Ectodermal cell (in vitro differentiated cells): ENCODE data around the gene TBX20.
A peak's percentile ranks its signal among the peaks of the same experiment; 100 is the strongest.

Experiments
- H3K27ac ChIP-seq: 2 replicates; pipeline ENCODE4 v1.7.0; 2013; ENCODE audit warnings: mild to moderate bottlenecking, low read depth, low read length; ENCODE audit not compliant: insufficient read depth, poor library complexity, severe bottlenecking
- H3K27me3 ChIP-seq: 2 replicates; pipeline ENCODE4 v1.7.0; 2013; ENCODE audit warnings: mild to moderate bottlenecking, low read length; ENCODE audit not compliant: insufficient read depth, control insufficient read depth, poor library complexity, severe bottlenecking
- H3K36me3 ChIP-seq: one replicate; pipeline ENCODE4 v1.7.0; 2013; ENCODE audit warnings: low read length; ENCODE audit not compliant: control insufficient read depth, insufficient read depth
- H3K4me1 ChIP-seq: one replicate; pipeline ENCODE4 v1.7.0; 2013; ENCODE audit warnings: low read length; ENCODE audit not compliant: control insufficient read depth, insufficient read depth
- H3K4me3 ChIP-seq: 2 replicates; pipeline ENCODE4 v1.7.0; 2013; ENCODE audit warnings: low read depth, low read length, control low read depth; ENCODE audit not compliant: insufficient read depth
- H3K9me3 ChIP-seq: 2 replicates; pipeline ENCODE4 v1.7.0; 2013; ENCODE audit warnings: mild to moderate bottlenecking, low read length, moderate library complexity; ENCODE audit not compliant: control insufficient read depth
- WGBS, 2 experiments: methylation state at CpG; one replicate each; pipeline ENCODE4 v1.1.7; 2013; ENCODE audit warnings: missing lambda C conversion rate in 2 of 2; 5-methylcytosine and 5-hydroxymethylcytosine counted together

Gene TBX20

GRCh38 chr7:35263396-35263795, 9.5 kb upstream of the TBX20 start:
- H3K4me1 ChIP-seq, result peaks cover 6% of the 10 kb centered on the region
- 64 to 70% methylated on average over 2 of the region's 2 CpGs for WGBS, 2 experiments
- no peaks in the 10 kb centered on the region for H3K36me3 ChIP-seq
- H3K27ac ChIP-seq, result no peak overlapping the region
- peaks cover 64% of the 10 kb centered on the region for H3K27me3 ChIP-seq
- no peaks in the 10 kb centered on the region for H3K9me3 ChIP-seq
- H3K4me3 ChIP-seq, result no peak overlapping the region

DNA sequence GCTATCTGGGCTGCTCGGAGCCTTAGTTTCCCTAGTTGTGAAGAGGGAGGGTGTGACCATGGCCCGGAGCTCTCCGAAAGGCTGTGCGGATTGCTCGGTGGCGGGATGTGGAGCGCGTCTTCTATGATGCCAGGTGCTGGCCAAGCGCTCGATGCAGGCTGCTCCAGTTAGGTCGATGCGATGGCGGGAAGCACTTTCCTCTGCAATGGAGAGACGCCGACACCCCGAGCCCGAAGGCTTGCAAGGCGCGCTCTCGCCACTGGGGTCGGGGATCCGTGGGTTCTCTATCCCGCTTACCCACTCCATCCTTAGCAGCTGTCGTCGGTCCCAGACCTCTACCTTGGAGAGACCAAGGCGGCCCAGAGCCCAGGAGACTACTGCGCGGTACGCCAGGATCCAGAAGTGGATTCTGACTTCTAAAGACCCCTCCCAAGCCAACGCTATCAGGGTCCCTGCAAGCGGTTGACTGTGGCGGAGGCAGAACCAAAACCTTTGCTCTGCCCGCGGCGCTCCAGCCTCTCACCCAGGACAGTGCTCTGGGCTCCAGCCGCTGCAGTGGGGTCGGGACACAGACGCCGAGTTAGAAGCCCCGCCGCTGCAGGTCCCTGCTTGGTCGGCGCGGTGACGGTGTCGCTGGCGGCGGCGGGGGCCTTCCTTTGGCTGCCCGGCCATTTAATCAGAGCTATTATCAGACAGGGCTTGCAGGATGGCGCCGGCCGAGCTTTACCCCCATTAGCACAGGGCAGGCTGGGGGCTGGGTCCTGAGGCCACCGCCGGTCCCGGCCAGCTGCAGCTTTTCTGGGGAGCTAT, 7.8 kb upstream of the TBX20 start:
- WGBS, 2 experiments, result 1% methylated on average over 56 of the region's 56 CpGs

GRCh38 chr7:35261041-35261440, 7.1 kb upstream of the TBX20 start:
- H3K9me3 ChIP-seq, result no peaks in the 10 kb centered on the region
- no peak overlapping the region for H3K27ac ChIP-seq
- 0 to 1% methylated on average over 21 of the region's 21 CpGs for WGBS, 2 experiments
- peaks cover 85% of the 10 kb centered on the region for H3K27me3 ChIP-seq
- peaks cover 19% of the 10 kb centered on the region for H3K4me1 ChIP-seq
- no peaks in the 10 kb centered on the region for H3K36me3 ChIP-seq
- peak overlapping the region; percentile 26 for H3K4me3 ChIP-seq

More for the DNA sequence above, 7.8 kb upstream of the TBX20 start:
- Histone ChIP-seq H3K4me1 (peaks cover 19% of the 10 kb centered on the region), H3K27ac (no peak overlapping the region), H3K27me3 (peaks cover 81% of the 10 kb centered on the region), H3K36me3 (no peaks in the 10 kb centered on the region), H3K4me3 (peak overlapping the region; percentile 26), H3K9me3 (no peaks in the 10 kb centered on the region)

DNA sequence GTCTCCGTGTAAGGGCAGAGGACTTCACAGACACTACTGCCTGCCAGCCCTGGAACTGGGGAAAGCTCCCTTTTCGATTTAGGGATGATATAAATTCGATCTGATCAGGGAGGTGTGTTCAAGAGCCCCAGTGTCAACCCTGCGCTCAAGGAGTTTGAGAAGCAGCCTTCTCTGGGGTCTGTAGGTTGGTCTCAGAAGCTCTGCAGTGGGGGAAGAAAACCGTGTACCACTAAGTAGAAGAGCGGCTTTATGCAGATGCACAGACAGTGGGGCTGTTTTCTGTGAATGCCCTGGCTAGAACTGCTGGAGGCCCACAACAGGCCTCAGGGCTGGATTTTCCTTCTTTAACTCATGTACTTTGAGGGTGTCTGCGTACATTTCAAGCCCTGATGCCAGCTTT, 6.3 kb upstream of the TBX20 start:
- H3K27me3 ChIP-seq, result peaks cover 92% of the 10 kb centered on the region
- no peaks in the 10 kb centered on the region for H3K9me3 ChIP-seq
- no peak overlapping the region for H3K27ac ChIP-seq
- H3K4me3 ChIP-seq, result no peak overlapping the region
- H3K36me3 ChIP-seq, result no peaks in the 10 kb centered on the region
- 7 to 12% methylated on average over 7 of the region's 7 CpGs for WGBS, 2 experiments
- H3K4me1 ChIP-seq, result peaks cover 19% of the 10 kb centered on the region

DNA sequence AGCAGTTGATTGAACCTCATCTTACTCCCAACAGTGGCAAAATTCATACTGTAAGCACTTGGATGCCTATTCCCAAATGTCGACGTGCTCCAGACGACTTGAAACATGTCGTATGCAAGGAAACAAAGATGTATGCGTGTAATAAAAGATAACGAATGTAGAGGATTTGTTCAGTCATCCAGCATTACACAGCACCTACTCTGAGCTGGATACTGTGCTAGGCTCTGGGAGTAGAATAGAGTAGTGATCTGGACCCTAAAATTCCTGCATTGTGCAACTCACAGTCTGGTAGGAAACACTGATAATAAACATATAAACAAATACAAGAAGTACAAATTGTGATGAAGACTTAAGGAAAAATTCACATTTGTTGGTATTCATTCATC, 5.6 kb upstream of the TBX20 start:
- Histone ChIP-seq H3K36me3 (no peaks in the 10 kb centered on the region), H3K27ac (no peak overlapping the region), H3K4me3 (no peak overlapping the region), H3K9me3 (no peaks in the 10 kb centered on the region), H3K27me3 (peaks cover 98% of the 10 kb centered on the region), H3K4me1 (peaks cover 19% of the 10 kb centered on the region)
- WGBS, 2 experiments, result 4 to 6% methylated on average over 6 of the region's 6 CpGs

DNA sequence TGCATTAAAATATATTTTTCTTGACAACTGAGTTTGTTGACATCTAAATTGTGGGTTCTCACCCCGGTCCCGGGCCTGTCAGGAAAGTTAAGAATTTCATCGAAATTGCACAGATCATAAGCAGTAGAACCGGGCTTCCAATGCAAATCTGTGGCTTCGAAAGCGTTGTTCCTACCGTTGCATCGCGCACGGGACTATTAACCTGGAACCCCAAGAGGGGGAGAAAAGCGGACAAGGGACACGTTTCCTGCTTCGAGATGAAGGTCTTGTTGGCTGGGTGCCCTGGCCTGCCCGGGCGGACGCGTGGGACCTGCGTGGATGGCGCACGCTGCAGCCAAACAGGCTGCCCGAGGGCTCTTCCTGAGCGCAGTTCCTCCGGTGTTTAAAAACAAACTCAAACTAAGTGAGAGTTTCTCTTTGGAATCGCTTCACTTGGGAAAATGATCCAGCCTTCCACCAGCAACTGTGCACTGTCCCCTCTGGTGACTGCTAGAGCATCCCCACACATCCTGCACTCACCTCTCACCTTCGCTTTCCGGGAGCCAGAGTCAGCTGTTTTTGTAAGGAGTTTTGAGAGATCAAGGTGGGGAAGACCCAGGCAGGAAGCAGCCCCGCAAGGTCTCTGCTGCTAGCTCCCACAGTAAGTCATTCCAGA, 5.1 kb upstream of the TBX20 start:
- Histone ChIP-seq H3K4me1 (peaks cover 19% of the 10 kb centered on the region), H3K27ac (no peak overlapping the region), H3K9me3 (no peaks in the 10 kb centered on the region), H3K36me3 (no peaks in the 10 kb centered on the region), H3K4me3 (no peak overlapping the region), H3K27me3 (peaks cover 100% of the 10 kb centered on the region)
- 3 to 4% methylated on average over 27 of the region's 27 CpGs for WGBS, 2 experiments

- Histone ChIP-seq H3K4me1 (peaks cover 19% of the 10 kb centered on the region), H3K9me3 (no peaks in the 10 kb centered on the region), H3K4me3 (peak overlapping the region; percentile 11), H3K27me3 (peaks cover 100% of the 10 kb centered on the region), H3K36me3 (no peaks in the 10 kb centered on the region), H3K27ac (no peak overlapping the region)
- 1% methylated on average over 46 of the region's 50 CpGs for WGBS, 2 experiments
Measured at GRCh38 chr7:35258125-35258867, 4.4 kb upstream of the TBX20 start.

- 1% methylated on average over 69 of the region's 69 CpGs for WGBS, 2 experiments
Measured at GRCh38 chr7:35257251-35258124, 3.6 kb upstream of the TBX20 start.

DNA sequence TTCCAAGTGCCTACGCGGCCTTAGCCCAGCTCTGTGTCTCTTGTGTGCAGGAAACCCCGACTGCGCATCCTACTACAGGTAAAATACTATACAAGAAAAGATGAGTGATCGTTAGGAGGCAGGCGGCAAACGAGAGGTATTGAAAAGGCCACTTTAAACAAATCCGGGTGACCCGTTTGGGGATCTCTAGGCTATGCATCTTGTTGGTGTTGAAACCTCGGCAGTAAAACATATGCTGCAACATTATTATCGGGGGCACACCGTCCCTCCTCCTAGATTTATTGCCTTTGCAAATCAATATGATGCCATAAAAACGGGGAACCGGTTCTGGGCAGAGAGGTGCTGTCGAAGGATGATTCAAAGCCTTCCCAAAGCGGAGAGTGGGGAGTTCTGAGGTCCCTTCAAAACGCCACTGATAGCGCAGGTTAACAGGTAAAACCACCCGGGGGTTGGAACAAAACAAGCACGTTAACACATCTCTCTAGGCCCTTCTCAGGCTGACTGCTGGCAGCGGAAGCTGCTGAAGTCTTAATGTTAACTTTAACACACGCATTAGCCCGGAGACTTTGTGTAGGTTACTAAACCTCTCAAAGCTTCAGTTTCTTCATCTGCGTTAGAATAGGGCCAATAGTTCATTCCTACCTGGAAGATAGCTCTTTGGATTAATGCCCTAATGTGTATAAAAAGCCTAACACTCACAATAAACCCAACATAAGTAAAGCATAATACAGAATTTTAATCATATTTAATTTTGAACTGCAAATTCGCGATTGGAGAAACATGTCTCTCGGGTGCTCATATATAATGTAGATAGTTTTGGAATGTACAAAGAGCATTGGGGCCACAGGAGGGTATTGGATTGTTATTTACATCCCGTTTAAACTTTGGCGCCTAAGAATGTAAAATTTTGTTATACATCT, 2.6 kb upstream of the TBX20 start:
- Histone ChIP-seq H3K36me3 (no peaks in the 10 kb centered on the region), H3K4me1 (peaks cover 14% of the 10 kb centered on the region), H3K4me3 (no peak overlapping the region), H3K9me3 (no peaks in the 10 kb centered on the region), H3K27me3 (peaks cover 100% of the 10 kb centered on the region), H3K27ac (no peak overlapping the region)
- WGBS, 2 experiments, result 4% methylated on average over 27 to 29 of the region's 29 CpGs

More at GRCh38 chr7:35257251-35258124, 3.6 kb upstream of the TBX20 start:
- H3K36me3 ChIP-seq, result no peaks in the 10 kb centered on the region
- H3K4me3 ChIP-seq, result peak overlapping the region; percentile 11
- H3K9me3 ChIP-seq, result no peaks in the 10 kb centered on the region
- no peak overlapping the region for H3K27ac ChIP-seq
- H3K4me1 ChIP-seq, result peaks cover 19% of the 10 kb centered on the region
- H3K27me3 ChIP-seq, result peaks cover 100% of the 10 kb centered on the region
